Suprapubic skin (tissue), 3 donors: ENCODE results near the gene SYNE2.

ENCODE experiments used
- CTCF ChIP-seq, 2 donors: fragments of 200-600 bp in 1 of 2; fragments of 450-650 bp in 1 of 2; sonication (generic) in 1 of 2; IDR thresholded peaks; one replicate each; pipeline ENCODE4 v1.5.1; 2016 to 2019; ENCODE audit warnings: antibody characterized with exemption in 2 of 2, mild to moderate bottlenecking in 1 of 2, moderate library complexity in 1 of 2
- EP300 ChIP-seq: sonication (generic); formaldehyde crosslinking; IDR thresholded peaks from one replicate; pipeline ENCODE4 v1.6.1; 2017; ENCODE audit warnings: antibody characterized with exemption
- POLR2A ChIP-seq, 2 donors: fragments of 450-650 bp; IDR thresholded peaks; one replicate each; pipeline ENCODE4 v1.6.1; 2017; ENCODE audit warnings: antibody characterized with exemption in 2 of 2, mild to moderate bottlenecking in 2 of 2, moderate library complexity in 2 of 2

- no peak for TF ChIP-seq POLR2A (IDR thresholded peaks at IDR 0.05)
- TF ChIP-seq CTCF (IDR thresholded peaks at IDR 0.05) = no peak
- TF ChIP-seq EP300 = no peak
Measured at GRCh38 chr14:64238631-64239030, 385.8 kb downstream of the SYNE2 start.
